ENCODE measurements around the gene KLK15.

Gene KLK15

GRCh38 chr19:50777261-50777660 lies 56.1 kb downstream of the KLK15 start:
- no peak for DNase-seq (ENCODE audit: low read depth in 3 of 3, low spot score in 1 of 3)

- no peak for DNase-seq (ENCODE audit: low read depth in 3 of 3, low spot score in 1 of 3)
Observed at GRCh38 chr19:50776131-50776530, 57.2 kb downstream of the KLK15 start.
